GM23248 (cell line): ENCODE measurements around the gene CXorf49B.
"Not testable (repeated sequence)": the region's sequence is repeated elsewhere in the genome, so short reads cannot be mapped to it uniquely, and the experiment has no call there.

Experiments used
- EZH2 ChIP-seq: fragments of 200-600 bp; sonication (generic); IDR thresholded peaks from 2 replicates; pipeline ENCODE4 v1.6.1; 2018; ENCODE audit warnings: antibody characterized with exemption, mild to moderate bottlenecking; ENCODE audit not compliant: insufficient read depth, poor library complexity, severe bottlenecking
- EZH2phosphoT487 ChIP-seq: fragments of 200-600 bp; sonication (generic); IDR thresholded peaks from 2 replicates; pipeline ENCODE4 v1.6.1; 2018; ENCODE audit warnings: antibody characterized with exemption, moderate library complexity, mild to moderate bottlenecking, low read depth; ENCODE audit not compliant: insufficient read depth

DNA sequence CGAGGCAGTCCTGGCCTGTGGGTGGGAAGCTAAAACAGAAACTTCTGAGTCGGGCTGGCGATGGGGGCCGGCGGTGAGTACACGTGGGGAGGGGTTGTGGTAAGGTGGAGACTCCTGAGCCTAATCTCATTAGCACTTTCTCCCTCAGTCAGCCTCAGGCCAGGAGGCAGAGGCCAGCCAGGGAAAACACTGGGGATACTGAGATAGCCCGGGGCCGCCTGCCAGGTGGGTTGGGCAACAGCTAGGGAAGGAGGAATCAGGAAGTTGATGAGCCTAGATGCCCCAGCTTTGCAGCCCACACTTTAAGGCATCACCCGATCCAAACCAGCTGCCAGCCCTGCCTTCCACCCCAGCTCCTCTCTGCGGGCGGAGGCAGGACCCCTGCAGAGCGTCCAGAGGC is 46.8 kb upstream of the CXorf49B start:
- TF ChIP-seq EZH2phosphoT487, EZH2: not testable (repeated sequence)
